ENCODE measurements around the gene CDYL.

The CDYL gene

GRCh38 chr6:4776131-4776492, at the start of gene CDYL:
Gene CDYL, plus strand, starts transcription at chr6:4776404. Its CDS starts 380 bp downstream, at chr6:4776784.
- DNase-seq (ENCODE audit: low spot score), result peak; percentile 59
- FAIRE-seq, result no peak

- DNase-seq (ENCODE audit: low spot score) (no peak), FAIRE-seq (no peak)
Observed at GRCh38 chr6:4726645-4727044, 49.6 kb upstream of the CDYL start.

GRCh38 chr6:4727217-4727616, 49.0 kb upstream of the CDYL start:
- FAIRE-seq, result no peak
- DNase-seq (ENCODE audit: low spot score), result no peak

- peak; percentile 62 for DNase-seq (ENCODE audit: low spot score)
- FAIRE-seq, result no peak
Observed at GRCh38 chr6:4727671-4728435, 48.4 kb upstream of the CDYL start.

GRCh38 chr6:4728436-4728769, 47.8 kb upstream of the CDYL start:
- no peak for FAIRE-seq
- no peak for DNase-seq (ENCODE audit: low spot score)

- FAIRE-seq, result no peak
- no peak for DNase-seq (ENCODE audit: low spot score)
Observed at GRCh38 chr6:4728926-4729325, 47.3 kb upstream of the CDYL start.

GRCh38 chr6:4731996-4732395, 44.2 kb upstream of the CDYL start:
- FAIRE-seq (no peak), DNase-seq (ENCODE audit: low spot score) (no peak)

GRCh38 chr6:4732691-4733315, 43.4 kb upstream of the CDYL start:
- FAIRE-seq, result peak; percentile 83
- DNase-seq (ENCODE audit: low spot score), result peak; percentile 95

- FAIRE-seq, result no peak
- no peak for DNase-seq (ENCODE audit: low spot score)
Observed at GRCh38 chr6:4736371-4736873, 39.8 kb upstream of the CDYL start.

- FAIRE-seq (no peak), DNase-seq (ENCODE audit: low spot score) (no peak)
Observed at GRCh38 chr6:4740032-4740431, 36.2 kb upstream of the CDYL start.

GRCh38 chr6:4743062-4743461, 33.1 kb upstream of the CDYL start:
- no peak for FAIRE-seq

GRCh38 chr6:4743926-4744325, 32.3 kb upstream of the CDYL start:
- DNase-seq (ENCODE audit: low spot score) (no peak), FAIRE-seq (no peak)

More at GRCh38 chr6:4743062-4743461, 33.1 kb upstream of the CDYL start:
- DNase-seq (ENCODE audit: low spot score), result no peak

- DNase-seq (ENCODE audit: low spot score) (no peak), FAIRE-seq (no peak)
Observed at GRCh38 chr6:4747588-4747987, 28.6 kb upstream of the CDYL start.

- no peak for FAIRE-seq
- no peak for DNase-seq (ENCODE audit: low spot score)
Observed at GRCh38 chr6:4751823-4752464, 24.3 kb upstream of the CDYL start.

GRCh38 chr6:4756247-4756646, 20.0 kb upstream of the CDYL start:
- FAIRE-seq, result no peak
- DNase-seq (ENCODE audit: low spot score), result no peak

GRCh38 chr6:4759997-4760396, 16.2 kb upstream of the CDYL start:
- FAIRE-seq (no peak), DNase-seq (ENCODE audit: low spot score) (no peak)

- no peak for FAIRE-seq
Observed at GRCh38 chr6:4760773-4761172, 15.4 kb upstream of the CDYL start.

GRCh38 chr6:4762294-4762693, 13.9 kb upstream of the CDYL start:
- no peak for FAIRE-seq

More at GRCh38 chr6:4760773-4761172, 15.4 kb upstream of the CDYL start:
- no peak for DNase-seq (ENCODE audit: low spot score)

GRCh38 chr6:4763921-4764320, 12.3 kb upstream of the CDYL start:
- DNase-seq (ENCODE audit: low spot score), result no peak
- no peak for FAIRE-seq

More at GRCh38 chr6:4762294-4762693, 13.9 kb upstream of the CDYL start:
- no peak for DNase-seq (ENCODE audit: low spot score)

GRCh38 chr6:4768815-4769214, 7.4 kb upstream of the CDYL start:
- no peak for DNase-seq (ENCODE audit: low spot score)
- FAIRE-seq, result no peak

- no peak for FAIRE-seq
Observed at GRCh38 chr6:4772750-4773149, 3.5 kb upstream of the CDYL start.

GRCh38 chr6:4773181-4773580, 3.0 kb upstream of the CDYL start:
- DNase-seq (ENCODE audit: low spot score), result no peak
- no peak for FAIRE-seq

More at GRCh38 chr6:4772750-4773149, 3.5 kb upstream of the CDYL start:
- DNase-seq (ENCODE audit: low spot score), result no peak
